Stimulated activated CD4-positive, alpha-beta T cell treated with anti-CD3 and anti-CD28 coated beads, Interleukin-15, amount 100 ng/mL, for 48 hours (primary cell): ENCODE results near the gene UGT1A9.

Source experiments
- DNase-seq, 2 donors: peaks; one replicate each; pipeline ENCODE4 v3.0.0-alpha.2; 2020; ENCODE audit warnings: low read depth in 2 of 2

UGT1A9 gene

GRCh38 chr2:233758849-233759248 lies 87.2 kb downstream of the UGT1A9 start:
- no peak for DNase-seq

DNA sequence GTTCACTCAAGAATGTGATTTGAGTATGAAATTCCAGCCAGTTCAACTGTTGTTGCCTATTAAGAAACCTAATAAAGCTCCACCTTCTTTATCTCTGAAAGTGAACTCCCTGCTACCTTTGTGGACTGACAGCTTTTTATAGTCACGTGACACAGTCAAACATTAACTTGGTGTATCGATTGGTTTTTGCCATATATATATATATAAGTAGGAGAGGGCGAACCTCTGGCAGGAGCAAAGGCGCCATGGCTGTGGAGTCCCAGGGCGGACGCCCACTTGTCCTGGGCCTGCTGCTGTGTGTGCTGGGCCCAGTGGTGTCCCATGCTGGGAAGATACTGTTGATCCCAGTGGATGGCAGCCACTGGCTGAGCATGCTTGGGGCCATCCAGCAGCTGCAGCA lies 88.3 kb downstream of the UGT1A9 start, which contains the start of gene UGT1A1:
UGT1A1 (plus strand) TSS at position 228 of the 400 bp plus-strand sequence; CDS start at position 246, 18 bp downstream.
- no peak for DNase-seq

GRCh38 chr2:233761040-233761769 lies 89.5 kb downstream of the UGT1A9 start:
- DNase-seq, result no peak

DNA sequence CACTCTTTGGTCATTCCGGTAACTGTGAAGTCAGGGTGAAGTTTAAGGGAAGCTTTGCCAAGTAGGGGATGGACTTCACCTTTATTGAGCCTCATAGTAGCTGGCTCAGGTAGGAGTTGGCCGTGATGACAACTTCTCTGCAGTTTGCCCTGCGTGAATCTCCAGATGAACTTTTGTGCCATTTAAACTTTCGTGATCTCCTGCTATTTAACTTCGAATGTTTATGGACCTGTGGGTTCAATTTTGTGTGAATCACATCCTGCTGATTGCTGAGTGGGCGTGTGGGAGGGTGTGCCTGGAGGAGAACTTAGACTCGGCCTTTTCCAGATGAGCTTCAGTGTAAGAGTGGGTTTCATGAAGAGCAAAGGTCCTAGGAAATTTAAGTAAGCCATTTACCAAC lies 92.6 kb downstream of the UGT1A9 start:
- DNase-seq, result no peak

DNA sequence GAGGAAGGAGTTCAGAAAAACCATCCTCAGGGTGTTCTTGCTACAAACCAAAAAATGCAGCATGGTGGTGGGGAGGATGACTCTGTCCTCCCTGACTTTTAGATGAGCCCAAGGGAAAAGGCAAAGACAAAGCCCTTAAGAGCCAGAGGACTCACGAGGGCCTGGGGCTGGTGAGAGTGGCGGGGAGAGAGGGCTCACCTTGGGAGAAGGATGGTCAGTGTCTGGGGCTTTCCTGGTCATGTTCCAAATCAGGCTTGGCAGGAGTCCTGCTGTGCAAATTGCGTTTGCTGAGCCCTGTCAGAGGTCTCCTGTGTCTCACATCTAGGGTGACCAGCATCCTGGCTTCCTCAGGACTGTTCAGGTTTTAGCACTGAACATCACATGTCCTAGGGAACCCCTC lies 93.1 kb downstream of the UGT1A9 start:
- no peak for DNase-seq

DNA sequence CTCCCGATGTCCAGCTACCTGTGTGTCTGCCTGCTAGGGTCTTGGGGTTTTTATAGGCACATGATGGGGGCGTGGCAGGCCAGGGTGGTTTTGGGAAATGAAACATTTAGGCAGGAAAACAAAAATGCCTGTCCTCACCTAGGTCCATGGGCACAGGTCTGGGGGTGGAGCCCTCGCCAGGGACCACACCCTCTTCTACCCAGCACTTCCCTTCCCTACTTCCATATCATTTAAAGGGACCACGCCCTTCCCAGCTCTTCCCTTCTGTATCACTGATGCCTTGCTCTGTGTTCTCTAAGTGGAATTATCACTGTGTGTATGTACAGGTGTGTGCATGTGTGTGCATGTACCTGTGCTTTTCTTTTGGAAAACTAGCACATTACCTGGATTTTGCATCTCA lies 94.7 kb downstream of the UGT1A9 start:
- no peak for DNase-seq

DNA sequence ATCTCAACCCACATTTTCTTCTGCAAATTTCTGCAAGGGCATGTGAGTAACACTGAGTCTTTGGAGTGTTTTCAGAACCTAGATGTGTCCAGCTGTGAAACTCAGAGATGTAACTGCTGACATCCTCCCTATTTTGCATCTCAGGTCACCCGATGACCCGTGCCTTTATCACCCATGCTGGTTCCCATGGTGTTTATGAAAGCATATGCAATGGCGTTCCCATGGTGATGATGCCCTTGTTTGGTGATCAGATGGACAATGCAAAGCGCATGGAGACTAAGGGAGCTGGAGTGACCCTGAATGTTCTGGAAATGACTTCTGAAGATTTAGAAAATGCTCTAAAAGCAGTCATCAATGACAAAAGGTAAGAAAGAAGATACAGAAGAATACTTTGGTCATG lies 96.4 kb downstream of the UGT1A9 start:
- no peak for DNase-seq

GRCh38 chr2:233769260-233769659 lies 97.6 kb downstream of the UGT1A9 start:
- DNase-seq, result no peak

DNA sequence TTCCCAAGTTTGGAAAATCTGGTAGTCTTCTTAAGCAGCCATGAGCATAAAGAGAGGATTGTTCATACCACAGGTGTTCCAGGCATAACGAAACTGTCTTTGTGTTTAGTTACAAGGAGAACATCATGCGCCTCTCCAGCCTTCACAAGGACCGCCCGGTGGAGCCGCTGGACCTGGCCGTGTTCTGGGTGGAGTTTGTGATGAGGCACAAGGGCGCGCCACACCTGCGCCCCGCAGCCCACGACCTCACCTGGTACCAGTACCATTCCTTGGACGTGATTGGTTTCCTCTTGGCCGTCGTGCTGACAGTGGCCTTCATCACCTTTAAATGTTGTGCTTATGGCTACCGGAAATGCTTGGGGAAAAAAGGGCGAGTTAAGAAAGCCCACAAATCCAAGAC lies 100.5 kb downstream of the UGT1A9 start:
- no peak for DNase-seq

DNA sequence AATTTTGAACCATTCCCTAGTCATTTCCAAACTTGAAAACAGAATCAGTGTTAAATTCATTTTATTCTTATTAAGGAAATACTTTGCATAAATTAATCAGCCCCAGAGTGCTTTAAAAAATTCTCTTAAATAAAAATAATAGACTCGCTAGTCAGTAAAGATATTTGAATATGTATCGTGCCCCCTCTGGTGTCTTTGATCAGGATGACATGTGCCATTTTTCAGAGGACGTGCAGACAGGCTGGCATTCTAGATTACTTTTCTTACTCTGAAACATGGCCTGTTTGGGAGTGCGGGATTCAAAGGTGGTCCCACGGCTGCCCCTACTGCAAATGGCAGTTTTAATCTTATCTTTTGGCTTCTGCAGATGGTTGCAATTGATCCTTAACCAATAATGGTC lies 100.9 kb downstream of the UGT1A9 start:
- DNase-seq, result no peak

GRCh38 chr2:233773854-233774253 lies 102.2 kb downstream of the UGT1A9 start:
- DNase-seq, result no peak

- no peak for DNase-seq
Measured at GRCh38 chr2:233775414-233775813, 103.7 kb downstream of the UGT1A9 start.

GRCh38 chr2:233778030-233778429 lies 106.3 kb downstream of the UGT1A9 start, which contains the start of gene MROH2A:
Gene MROH2A (plus strand): TSS chr2:233778330. CDS start chr2:233779359, 1,029 bp downstream.
- DNase-seq, result no peak

DNA sequence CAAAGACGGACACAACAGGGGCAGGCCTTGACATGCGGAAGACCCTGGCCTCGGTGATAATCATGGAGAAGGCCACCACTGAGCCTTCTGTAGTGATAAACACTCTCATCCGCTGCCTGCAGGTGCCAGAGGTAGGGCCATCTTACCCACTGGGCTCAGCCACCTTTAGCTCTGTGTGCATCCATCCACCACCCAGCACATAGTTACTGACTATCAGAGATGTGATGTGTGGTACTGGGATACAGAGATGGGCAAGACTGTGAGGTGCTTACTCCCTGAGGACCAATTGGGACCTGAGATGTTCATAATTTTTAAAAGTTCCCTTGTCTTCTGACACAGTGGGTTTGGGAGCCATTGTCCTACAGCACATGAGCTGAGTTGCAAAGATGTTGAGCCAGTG lies 108.0 kb downstream of the UGT1A9 start:
- no peak for DNase-seq

DNA sequence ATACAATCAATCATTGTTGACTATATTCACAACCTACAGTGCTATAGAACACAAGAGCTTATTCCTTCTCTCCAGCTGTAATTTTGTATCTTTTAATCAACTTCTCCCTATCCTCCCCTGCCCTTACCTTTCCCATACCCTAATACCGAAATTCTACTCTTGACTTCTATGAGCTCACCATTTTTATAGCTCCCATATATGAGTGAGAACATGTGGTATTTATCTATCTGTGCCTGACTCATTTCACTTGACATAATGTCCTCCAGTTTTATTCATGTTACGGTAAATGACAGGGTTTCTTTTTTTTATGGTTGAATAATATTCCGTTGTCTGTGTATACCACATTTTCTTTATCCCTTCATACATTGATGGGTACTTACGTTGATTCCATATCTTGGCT lies 109.1 kb downstream of the UGT1A9 start:
- DNase-seq, result no peak

DNA sequence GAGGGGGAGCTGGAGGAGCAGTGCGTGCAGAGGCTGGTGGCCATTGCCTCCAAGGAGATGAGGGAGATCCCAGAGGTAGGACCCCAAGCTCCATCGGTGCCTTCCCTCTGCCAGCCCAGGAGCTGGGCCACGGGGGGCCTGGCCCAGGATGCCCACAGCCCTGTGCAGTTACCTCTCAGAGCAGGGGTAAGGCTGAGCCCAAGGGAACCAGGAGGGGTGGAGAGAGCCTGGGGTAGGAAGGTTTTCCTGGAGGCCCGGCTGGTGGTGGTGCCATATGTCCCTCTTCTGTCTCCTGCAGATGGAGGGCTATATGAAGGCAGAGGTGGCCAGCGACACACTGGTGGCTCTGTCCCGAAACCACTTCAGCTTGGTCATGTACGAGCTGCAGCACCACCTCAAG lies 117.9 kb downstream of the UGT1A9 start:
- DNase-seq, result no peak

- no peak for DNase-seq
Measured at GRCh38 chr2:233791151-233791882, 119.6 kb downstream of the UGT1A9 start.

DNA sequence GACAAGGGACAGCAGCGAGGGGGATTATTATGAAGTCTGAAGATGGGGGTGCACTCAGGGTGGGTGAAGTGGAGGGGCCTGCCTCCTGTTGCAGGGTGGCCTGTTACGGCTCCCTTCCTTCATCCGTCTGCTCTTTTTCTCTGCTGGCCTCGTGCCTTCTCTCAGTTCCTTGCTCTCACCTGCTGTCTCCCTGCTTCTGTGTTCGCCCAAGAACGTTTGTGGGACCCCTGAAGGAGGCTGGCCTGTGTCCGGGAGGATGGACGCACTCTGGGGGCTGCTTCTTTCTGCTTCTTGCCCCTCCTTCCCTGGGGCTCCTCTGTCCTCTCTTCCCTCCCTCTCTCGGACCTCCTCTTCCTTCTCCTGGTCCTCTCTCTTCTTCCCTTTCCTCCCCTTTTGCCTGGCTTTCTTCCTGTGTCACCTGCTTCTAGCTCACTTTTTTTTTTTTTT lies 120.2 kb downstream of the UGT1A9 start:
- no peak for DNase-seq

GRCh38 chr2:233792720-233793119 lies 121.0 kb downstream of the UGT1A9 start:
- no peak for DNase-seq

GRCh38 chr2:233793465-233794127 lies 121.9 kb downstream of the UGT1A9 start:
- DNase-seq, result no peak

- no peak for DNase-seq
Measured at GRCh38 chr2:233794128-233794658, 122.5 kb downstream of the UGT1A9 start.

GRCh38 chr2:233795735-233796171 lies 124.1 kb downstream of the UGT1A9 start:
- DNase-seq, result no peak
